ENCODE measurements around the gene DLG2. TPM values are rescaled to one million over a fixed set of nuclear protein-coding genes. Genes with fewer than 3 reads are reported as not detected.

Gene DLG2
- total and polyA plus RNA-seq, 2 of the 4 experiments (the other 2 are of a cell fraction) = 0.31 to 0.36 TPM

- no peak overlapping the region for H3K4me3 ChIP-seq (ENCODE audit: insufficient read depth, low read depth, low read length)
- H3K4me1 ChIP-seq (ENCODE audit: control insufficient read depth, insufficient read depth, low read length) = no peaks in the 10 kb centered on the region
- H2BK120ac ChIP-seq (ENCODE audit: low read depth, low read length) = no peak overlapping the region
- H3K14ac ChIP-seq (replicated peaks; ENCODE audit: low read depth, low read length) = no peak overlapping the region
- H3K9ac ChIP-seq (ENCODE audit: low read depth, low read length) = no peak overlapping the region
- intact Hi-C loops (cut with micrococcal nuclease) (no loop called here), dilution Hi-C loops (cut with HindIII; ENCODE audit: low sequenced_read_pairs, unreplicated experiment) (no loop called here), in situ Hi-C loops (cut with MboI; ENCODE audit: low sequenced_read_pairs) (no loop called here)
- no peak overlapping the region for H3K23ac ChIP-seq (ENCODE audit: low read depth, low read length)
- no peaks in the 10 kb centered on the region for H3K79me1 ChIP-seq (ENCODE audit: low read depth in 1 of 2, low read length in 2 of 2)
- H4K20me1 ChIP-seq (ENCODE audit: insufficient read depth, low read length) = no peaks in the 10 kb centered on the region
- no peak overlapping the region for H3K4ac ChIP-seq (ENCODE audit: low read depth, low read length)
- no peak overlapping the region for H3K18ac ChIP-seq (ENCODE audit: low read depth, low read length)
- H2AK5ac ChIP-seq (ENCODE audit: low read depth, low read length) = no peak overlapping the region
- peaks cover 2% of the 10 kb centered on the region; the same call in 1 of the 2 replicates for H3K9me3 ChIP-seq (ENCODE audit: control insufficient read depth, insufficient read depth, low read length)
- no peak overlapping the region for H2BK15ac ChIP-seq (ENCODE audit: low read depth, low read length)
- H3K56ac ChIP-seq (ENCODE audit: extremely low read depth, insufficient read depth, low read length) = no peak overlapping the region
- no peak overlapping the region for H3K27ac ChIP-seq (ENCODE audit: insufficient read depth, low read length)
- no peak overlapping the region for H2AFZ ChIP-seq (replicated peaks; ENCODE audit: low read length, poor library complexity)
- no peak overlapping the region for H4K8ac ChIP-seq (ENCODE audit: low read depth in 2 of 2, low read length in 2 of 2)
- no peaks in the 10 kb centered on the region for H3K9me1 ChIP-seq (ENCODE audit: insufficient read depth, low read length)
- TF ChIP-seq CTCF (conservative IDR thresholded peaks at IDR 0.05; ENCODE audit: low read depth, low read length) (no peak), MXI1 (IDR thresholded peaks at IDR 0.05; ENCODE audit: borderline replicate concordance, low read depth, low read length) (no peak), RAD21 (IDR thresholded peaks at IDR 0.05; ENCODE audit: low read length) (no peak), MAZ (IDR thresholded peaks at IDR 0.05; ENCODE audit: borderline replicate concordance, low read depth, low read length) (no peak), CEBPB (IDR thresholded peaks at IDR 0.05; ENCODE audit: low read depth, low read length) (no peak), RCOR1 (IDR thresholded peaks at IDR 0.05; ENCODE audit: insufficient replicate concordance, low read length) (no peak), RFX5 (IDR thresholded peaks at IDR 0.05; ENCODE audit: low read depth, low read length) (no peak), POLR2A (IDR thresholded peaks at IDR 0.05; ENCODE audit: low read depth, low read length) (no peak), FOS (IDR thresholded peaks at IDR 0.05; ENCODE audit: low read depth, low read length) (no peak), BHLHE40 (IDR thresholded peaks at IDR 0.05; ENCODE audit: low read depth, low read length) (no peak), CHD1 (IDR thresholded peaks at IDR 0.05; ENCODE audit: low read depth, low read length) (no peak), ELK1 (IDR thresholded peaks at IDR 0.05; ENCODE audit: borderline replicate concordance, low read depth, low read length) (no peak), NFE2L2 (IDR thresholded peaks at IDR 0.05; ENCODE audit: low read depth, low read length) (no peak), MAFK (IDR thresholded peaks at IDR 0.05; ENCODE audit: low read depth, low read length) (no peak), USF2 (IDR thresholded peaks at IDR 0.05; ENCODE audit: low read depth, low read length) (no peak), SMC3 (IDR thresholded peaks at IDR 0.05; ENCODE audit: low read depth, low read length) (no peak)
- no peaks in the 10 kb centered on the region for H3K27me3 ChIP-seq (ENCODE audit: control insufficient read depth, insufficient read depth, low read length)
- DNase-seq (no peak), ATAC-seq (ENCODE audit: low read depth) (no peak)
- no peaks in the 10 kb centered on the region for H3K36me3 ChIP-seq (ENCODE audit: control insufficient read depth, insufficient read depth, low read length)
- H2AK9ac ChIP-seq (replicated peaks; ENCODE audit: low read depth, low read length, poor library complexity) = no peak overlapping the region
- CTCF ChIA-PET = no interaction called here
- H4K91ac ChIP-seq (ENCODE audit: insufficient read depth, low read depth, low read length) = no peak overlapping the region
- no peak overlapping the region for H3K4me2 ChIP-seq (ENCODE audit: low read depth, low read length)
- no peak overlapping the region for H4K5ac ChIP-seq (ENCODE audit: low read depth, low read length)
- no peak overlapping the region for H2BK20ac ChIP-seq (ENCODE audit: low read depth, low read length)
- no CpG with 5 or more reads among the region's 1 CpG for WGBS, 2 experiments (ENCODE audit: extremely low coverage in 2 of 2, insufficient read length in 1 of 2)
- H2BK5ac ChIP-seq (ENCODE audit: low read depth, low read length, poor library complexity, severe bottlenecking) = no peak overlapping the region
- POLR2A ChIA-PET (ENCODE audit: unreplicated experiment) = no interaction called here
- BruUV-seq (replicated peaks) = no TSS peak
These were observed 823.1 kb downstream of the DLG2 start for GRCh38 chr11:84804041-84804440.

Measured in IMR-90 (cell line).